Measurements from ENCODE around the gene BRI3BP.
"Not testable (repeated sequence)": the region's sequence is repeated elsewhere in the genome, so short reads cannot be mapped to it uniquely, and the experiment has no call there.

BRI3BP gene

DNA sequence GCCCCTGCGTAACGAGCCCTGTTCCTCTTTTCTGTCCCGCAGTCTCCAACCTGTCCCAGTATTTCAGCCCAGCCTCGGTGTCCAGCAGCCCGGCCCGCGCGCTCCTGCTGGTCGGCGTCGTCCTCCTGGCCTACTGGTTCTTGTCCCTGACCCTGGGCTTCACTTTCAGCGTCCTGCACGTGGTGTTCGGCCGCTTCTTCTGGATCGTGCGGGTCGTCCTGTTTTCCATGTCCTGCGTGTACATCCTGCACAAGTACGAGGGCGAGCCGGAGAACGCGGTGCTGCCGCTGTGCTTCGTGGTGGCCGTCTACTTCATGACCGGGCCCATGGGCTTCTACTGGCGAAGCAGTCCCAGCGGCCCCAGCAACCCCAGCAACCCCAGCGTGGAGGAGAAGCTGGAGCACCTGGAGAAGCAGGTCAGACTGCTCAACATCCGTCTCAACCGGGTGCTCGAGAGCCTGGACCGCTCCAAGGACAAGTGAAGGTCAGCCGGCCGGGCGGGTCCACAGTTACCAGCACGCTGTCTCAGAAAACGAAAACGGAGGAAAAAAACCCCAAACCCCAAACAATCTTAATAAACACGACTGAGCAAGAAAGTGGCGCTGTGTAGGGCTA is 31.6 kb downstream of the BRI3BP start:
- no peak for DNase-seq

DNA sequence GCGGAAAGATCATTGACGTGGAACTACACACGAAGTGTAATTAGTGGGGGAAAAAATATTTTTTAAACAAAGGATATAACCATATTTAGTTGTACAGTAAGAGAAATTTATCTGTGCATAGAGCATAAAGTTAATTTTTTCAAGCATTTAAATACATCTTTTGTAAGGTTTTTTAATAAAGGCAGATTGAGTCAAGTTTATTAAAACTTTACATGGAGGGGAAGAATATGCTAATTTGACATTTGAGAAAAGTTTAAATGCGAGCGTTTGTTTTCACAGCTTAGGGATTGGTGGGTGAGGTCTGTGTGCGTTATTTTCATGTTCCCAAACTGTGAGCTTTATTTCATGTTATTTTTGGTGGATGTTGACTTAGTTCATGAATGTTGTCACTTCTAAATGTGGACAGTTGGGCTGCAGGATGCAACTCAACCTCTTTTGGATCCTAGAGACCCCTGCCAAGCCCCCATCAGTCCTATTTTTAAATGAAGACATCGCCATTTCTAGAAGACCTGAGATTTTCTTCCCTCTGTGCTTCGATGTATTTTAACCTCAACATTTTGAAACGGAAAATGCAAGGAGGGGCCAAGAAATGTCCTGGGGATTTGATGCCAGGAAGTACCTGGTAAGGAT is 32.3 kb downstream of the BRI3BP start:
- DNase-seq, result no peak

DNA sequence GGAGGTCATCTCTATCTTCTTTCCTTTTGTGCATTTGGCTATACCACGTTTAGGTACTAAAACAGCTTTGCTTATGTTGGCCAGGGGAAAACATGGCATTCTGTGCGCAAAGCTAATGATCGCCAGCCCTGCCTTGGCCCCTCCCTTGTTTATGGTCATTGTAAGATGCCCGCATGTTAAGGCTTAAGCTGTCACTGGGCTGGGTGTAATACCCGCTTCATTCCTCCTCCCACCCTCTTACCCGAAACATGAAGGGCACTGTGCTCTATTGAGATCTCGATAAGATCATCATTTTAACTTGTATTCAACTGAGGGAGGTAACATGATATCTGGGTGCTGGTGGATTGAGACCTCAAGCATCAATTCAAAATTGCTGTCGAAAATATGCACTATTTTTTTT is 34.7 kb downstream of the BRI3BP start:
- no peak for DNase-seq

DNA sequence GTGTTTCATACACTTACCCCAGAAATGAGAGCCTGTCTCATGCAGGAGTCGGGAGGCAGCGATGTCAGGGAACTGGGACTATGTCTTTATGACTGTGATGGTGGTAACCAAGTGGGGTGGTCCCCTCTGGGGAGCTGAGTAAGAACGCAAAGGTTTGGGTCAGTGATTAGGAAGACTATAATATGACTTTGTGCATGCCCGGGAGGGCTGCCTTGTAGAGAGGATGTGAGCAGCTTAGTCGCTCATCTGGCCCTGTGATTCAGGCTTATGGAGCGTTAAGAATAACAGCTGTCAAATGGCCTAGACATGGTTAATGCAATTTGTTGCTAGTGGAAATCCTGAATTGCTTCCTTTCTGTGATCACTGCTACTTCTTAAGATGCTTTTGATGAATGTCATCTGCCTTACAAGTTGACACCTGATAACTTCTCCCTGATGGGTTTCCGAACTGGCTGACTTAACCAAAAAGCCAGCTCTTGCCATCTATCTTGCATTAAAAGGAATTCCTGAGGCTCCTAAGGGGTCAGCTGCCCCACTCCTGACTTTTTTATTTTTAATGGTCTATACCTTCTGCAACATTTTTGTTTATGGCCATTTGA is 36.4 kb downstream of the BRI3BP start:
- DNase-seq, result no peak

DNA sequence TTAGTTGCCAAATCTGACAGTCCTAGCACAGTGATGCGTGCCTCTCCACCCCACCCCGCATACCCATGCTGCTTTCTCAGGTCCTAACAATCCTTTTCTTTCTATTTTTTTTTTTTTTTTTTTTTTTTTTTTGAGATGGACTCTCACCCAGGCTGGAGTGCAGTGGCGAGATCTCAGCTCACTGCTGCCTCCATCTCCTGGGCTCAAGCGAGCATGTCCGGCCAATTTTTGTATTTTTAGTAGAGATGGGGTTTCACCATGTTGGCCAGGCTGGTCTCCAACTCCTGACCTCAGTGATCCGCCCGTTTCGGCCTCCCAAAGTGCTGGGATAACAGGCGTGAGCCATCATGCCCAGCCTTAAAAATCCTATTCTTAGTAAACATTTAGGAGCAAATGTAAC is 38.0 kb downstream of the BRI3BP start:
- DNase-seq, result not testable (repeated sequence)

DNA sequence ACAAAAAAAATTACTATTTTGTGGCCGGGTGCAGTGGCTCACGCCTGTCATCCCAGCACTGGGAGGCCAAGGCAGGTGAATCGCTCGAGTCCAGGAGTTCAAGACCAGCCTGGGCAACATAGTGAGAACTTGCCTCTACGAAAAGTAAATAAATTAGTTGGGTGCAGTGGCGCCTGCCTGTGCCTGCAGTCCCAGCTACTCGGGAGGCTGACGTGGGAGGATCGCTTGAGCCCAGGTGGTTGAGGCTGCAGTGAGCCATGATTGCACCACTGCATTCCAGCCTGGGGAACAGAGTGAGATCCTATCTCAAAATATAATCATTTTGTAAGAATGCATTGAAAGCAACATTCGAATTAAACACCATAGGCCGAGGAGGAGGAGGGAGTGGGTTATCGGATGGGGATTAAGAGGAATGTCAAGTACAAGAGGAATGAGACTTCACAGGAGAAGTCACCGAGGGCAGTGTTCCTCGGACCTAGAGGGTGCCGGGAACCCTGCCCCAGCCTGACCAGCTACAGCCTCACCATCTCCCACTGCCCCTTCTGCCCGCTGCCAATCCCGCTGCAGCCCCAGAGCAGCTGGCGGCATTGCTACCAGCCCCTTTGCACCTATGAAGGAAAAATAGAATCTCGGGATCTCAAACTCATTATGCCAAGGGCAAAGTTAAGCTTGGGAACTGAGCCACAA is 39.2 kb downstream of the BRI3BP start:
- no peak for DNase-seq

DNA sequence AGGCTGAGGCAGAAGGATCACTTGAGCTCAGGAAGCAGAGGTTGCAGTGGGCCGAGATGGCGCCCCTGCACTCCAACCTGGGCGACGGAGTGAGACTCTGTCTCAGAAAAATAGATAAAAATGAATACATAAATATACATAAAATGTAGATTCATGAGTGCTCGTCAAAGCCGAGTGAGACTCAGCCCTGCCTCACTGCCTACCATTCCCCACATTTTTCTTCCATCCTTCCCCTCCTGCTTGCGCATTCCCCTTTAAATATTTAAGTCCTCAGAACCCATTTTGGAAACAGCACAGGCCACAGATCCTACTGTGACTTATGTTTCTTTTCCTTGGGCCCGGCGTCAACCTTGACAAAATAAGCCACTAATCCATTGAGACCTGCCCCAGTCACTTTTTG is 39.8 kb downstream of the BRI3BP start:
- DNase-seq, result no peak

DNA sequence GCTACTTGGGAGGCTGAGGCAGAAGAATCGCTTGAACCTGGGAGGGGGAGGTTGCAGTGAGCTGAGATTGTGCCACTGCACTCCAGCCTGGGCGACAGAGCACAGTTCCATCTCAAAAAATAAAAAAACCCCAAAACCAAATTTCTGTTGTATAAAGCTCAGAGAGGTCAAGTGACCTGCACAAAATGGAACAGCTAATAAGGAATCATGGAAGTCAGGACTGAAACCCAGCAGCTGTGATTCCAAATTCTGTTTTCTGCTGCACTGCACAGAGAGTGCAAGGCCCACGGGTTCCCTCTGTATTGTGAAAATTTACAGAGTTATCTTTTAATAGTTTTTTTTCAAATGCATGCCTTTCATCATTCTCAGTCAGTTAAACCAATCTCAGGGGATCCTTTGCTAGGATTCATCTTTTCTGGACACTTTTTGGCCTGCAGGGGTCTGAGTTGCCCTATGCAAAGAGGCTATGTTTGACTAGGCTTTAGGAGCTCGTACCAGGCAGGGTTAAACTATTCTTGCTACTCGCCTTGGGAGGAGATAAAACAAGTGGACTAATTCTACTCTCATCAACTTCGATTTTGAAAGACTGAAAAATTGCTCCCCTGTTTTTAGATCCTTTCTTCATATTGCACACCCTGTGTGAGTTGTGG is 45.7 kb downstream of the BRI3BP start:
- DNase-seq, result no peak

DNA sequence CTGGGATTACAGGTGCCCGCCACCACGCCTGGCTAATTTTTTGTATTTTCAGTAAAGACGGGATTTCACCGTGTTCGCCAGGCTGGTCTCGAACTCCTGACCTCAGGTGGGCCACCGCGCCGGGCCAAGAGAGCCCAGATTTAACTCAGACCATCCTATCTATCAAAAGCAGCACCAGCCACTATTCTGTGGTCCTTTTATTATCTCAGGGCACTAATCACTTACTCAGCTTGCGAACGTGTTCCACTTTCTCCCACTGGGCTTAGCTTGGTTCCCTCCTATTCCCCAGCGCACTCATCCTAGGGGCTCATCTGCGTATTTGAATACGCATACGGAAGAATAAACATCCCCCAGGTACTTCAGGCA is 55.6 kb downstream of the BRI3BP start:
- DNase-seq, result no peak

DNA sequence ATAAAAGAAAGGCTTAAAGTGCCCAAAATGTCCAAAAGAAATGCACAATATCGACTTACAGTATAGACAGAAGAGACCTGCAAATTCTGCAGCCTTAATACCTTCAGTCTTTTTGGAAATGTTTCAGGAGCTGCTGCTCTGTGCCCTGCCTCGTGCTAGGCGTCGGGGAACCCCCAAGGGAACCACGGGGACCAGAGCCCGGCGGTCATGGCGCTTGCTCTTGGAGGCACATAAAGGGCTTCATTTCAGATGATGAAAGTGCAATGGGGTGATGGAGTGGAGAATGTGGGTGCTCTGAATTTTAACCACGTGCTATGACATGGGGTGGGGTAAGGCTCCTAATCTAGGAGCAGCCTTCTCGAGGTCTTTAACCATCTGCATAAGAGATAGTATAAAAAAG is 57.0 kb downstream of the BRI3BP start:
- no peak for DNase-seq

DNA sequence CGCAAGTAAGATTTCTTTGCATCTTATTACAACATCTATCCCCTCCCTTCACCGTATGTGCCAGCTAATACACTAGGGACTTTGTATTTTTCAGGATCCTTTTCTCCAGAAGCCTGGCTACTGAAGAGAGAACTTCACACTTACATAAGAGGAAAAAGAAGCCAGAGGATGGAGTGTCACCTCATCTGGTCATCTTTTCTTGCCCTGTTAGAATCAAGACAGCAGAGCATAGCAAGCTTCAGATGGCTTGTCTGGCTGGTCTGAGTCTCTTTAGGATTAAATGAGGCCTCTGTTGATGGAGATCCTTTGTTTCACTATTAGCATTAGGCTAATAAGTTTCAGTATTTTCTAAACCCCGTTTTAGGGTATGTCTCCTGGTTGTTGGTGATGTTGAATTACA is 57.4 kb downstream of the BRI3BP start:
- no peak for DNase-seq

DNA sequence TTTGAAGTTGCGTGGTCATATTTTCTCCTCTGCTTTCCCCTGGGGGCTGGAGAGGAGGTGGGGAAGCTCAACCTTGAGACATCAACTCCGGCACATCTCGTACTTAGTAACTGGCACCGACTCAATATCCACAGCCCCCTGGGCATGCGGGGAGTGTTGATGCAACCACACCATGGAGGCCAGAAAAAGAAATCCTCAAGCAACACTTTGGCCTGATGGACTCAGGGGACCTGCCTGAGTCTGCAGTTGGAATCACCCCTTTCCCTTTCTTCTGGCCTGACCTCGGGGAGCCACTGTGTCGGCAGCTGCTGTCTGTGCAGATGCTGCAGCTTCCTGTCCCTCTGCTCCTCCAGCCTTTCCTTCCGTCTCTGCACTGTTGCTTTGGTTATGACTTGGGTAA is 60.4 kb downstream of the BRI3BP start:
- DNase-seq, result no peak

DNA sequence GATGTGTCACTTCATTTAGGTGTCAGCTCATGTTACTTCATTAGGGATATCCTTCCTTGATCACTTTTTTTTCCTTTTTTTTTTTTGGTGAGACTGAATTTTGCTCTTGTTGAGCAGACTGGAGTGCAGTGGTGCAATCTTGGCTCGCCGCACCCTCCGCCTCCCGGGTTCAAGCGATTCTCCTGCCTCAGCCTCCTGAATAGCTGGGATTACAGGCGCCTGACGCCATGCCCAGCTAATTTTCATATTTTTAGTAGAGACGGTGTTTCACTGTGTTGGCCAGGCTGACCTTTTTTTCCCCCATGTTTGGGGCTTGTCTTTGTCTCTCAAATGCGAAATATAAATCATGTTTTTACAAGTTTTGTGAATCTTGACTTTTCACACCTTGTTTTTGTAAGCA is 62.1 kb downstream of the BRI3BP start:
- DNase-seq, result no peak

DNA sequence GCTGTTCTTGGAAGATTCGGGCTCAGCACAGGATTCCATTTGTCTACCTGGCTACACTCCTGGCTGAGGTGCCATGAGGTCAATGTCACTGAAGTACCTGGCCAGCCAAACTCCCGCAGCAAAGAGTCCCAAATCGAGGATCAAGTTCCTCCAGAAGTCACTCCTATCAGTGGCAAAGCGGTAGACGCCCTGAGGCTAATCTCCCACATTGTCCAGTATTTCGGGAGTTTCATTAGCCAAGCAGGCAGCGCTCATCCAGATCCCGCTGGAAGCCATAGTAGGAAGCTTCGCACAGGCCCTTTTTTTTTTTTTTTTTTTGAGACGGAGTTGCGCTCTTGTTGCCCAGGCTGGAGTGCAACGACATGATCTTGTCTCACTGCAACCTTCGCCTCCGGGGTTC is 62.9 kb downstream of the BRI3BP start:
- no peak for DNase-seq

DNA sequence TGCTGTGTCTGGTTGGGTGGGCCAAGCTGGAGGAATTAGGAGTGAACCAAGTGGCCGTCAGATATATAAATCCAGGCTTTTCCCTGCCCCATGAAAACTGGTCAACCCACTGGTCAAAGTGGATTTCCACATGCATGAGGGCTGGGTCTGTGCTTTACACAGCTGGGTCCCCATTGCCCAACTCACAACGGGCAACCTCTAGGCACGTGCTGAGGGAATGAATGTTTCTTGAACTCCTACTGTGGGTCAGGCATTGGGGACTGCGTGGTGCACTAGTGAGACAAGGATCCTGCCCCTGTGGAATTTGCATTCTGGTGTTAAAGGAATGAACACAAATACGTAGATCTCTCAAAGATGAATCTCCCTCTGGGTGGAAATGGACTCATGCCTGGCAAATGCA is 64.3 kb downstream of the BRI3BP start:
- no peak for DNase-seq

DNA sequence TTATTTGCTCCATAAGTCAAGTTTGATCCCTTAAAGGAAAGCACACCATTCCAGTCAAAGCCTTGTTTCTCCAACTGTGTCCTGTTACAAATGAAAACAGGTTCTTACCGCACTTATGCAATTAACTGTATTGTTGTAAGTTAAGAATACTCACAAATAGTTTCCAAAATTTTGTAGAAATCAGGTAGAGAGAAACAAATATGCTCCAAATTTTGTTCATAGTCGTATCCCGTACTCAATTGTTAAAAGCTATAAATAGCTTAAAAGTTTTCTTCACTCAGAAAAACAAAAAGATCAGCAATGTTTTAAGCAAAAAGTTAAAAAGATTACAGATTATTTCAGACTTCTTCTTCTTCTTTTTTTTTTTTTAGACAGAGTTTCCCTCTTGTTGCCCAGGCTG is 67.8 kb downstream of the BRI3BP start:
- DNase-seq, result no peak

DNA sequence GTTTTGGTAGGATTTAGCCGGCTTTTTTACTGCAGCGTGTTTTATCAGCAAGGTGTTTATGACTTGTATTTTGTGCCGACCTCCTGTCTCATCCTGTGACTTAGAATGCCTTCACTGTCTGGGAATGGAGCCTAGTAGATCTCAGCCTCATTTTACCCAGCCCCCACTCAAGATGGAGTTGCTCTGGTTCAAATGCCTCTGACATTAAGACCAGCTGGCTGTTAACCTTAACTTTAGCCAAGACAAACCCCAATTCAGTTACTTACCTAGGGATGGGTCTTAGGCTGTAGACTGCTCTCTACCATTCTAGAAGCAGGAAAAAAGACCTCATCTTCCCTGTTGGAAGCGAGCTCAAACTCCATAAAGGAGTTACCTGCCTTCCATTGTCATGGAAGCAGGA is 70.1 kb downstream of the BRI3BP start:
- DNase-seq, result not testable (repeated sequence)

DNA sequence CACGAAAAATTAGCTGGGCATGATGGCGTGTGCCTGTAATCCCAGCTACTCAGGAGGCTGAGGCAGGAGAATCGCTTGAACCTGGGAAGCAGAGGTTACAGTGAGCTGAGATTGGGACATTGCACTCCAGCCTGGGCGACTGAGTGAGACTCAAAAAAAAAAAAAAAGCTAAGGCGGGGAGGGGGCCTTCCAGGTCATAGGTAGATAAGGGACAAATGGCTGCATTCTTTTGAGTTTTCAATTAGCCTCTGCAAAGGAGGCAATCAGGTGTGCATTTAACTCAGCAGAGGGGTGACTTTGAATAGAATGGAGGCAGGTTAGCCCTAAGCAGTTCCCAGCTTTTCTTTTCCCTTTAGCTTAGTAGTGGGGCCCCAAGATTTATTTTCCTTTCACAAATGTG is 71.0 kb downstream of the BRI3BP start:
- no peak for DNase-seq

DNA sequence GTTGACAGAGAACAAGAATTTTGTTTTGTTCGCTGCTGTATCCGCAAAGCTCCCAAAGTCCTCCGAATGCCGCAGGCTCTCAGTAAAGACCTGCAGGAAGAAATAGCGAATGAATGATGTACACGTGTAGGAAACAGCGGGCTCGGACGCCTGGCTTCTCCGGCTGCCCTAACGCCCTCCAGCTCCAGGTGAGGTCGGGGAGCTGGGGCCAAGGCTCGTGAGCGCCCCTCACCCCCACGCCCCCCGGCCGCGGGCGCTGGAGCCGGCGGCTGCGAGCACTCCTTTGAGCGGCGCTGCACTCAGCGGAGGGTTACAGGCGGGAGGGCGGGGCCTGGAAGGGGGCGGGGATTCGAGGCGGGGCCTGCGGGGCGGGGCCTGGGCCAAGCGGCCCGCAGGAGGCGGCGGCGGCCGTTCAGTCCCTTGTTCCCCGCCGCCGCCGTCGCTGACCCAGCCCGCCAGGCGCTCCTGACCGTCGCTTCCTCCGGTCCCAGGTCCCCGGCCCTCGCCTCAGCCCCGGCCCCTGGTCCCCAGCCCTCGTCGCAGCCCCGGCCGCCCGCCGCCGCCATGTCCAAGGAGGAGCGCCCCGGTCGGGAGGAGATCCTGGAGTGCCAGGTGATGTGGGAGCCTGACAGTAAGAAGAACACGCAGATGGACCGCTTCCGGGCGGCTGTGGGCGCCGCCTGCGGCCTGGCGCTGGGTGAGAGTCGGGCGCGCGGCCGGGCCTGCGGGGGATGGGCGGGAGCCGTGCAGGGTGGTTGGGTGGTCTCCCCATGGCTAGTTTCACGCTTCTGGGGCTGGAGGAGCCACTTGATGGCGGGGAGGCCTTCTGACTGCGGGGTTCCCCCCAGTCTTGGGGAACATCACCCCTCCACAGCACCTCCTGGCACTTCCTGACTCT is 71.8 kb downstream of the BRI3BP start, which contains the start of gene AACS:
AACS (plus strand) TSS at position 415 of the 898 bp plus-strand sequence; CDS start at position 565, 150 bp downstream.
- no peak for DNase-seq

DNA sequence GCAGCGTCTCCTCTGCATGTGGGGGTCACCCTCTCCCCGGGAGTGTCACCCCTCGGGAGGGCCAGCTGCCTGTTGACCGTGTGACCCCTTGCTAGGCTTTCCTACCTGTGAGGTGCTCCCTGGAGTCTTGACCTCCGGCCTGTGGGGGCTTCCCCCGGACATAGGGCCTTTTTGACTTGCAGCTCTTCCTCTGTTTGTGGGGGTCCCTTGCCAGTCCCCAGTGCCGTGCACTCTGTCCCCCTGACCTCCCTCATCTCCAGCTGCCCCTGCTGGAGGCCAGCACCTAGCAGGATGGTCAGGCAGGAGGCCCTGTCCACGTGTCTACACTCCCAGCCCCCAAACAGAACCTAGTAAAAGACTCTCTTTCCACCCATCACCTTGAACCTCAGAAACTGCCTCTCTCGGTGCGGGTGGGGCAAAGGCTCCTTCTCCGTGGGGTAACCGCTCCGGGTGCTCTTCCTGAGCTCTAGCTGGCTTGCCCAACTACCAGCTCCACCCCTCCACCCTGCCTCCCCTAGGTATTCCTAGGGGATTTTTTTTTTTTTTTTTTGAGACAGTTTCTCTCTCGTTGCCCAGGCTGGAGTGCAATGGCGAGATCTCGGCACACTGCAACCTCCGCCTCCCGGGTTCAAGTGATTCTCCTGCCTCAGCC is 72.6 kb downstream of the BRI3BP start:
- DNase-seq, result no peak

DNA sequence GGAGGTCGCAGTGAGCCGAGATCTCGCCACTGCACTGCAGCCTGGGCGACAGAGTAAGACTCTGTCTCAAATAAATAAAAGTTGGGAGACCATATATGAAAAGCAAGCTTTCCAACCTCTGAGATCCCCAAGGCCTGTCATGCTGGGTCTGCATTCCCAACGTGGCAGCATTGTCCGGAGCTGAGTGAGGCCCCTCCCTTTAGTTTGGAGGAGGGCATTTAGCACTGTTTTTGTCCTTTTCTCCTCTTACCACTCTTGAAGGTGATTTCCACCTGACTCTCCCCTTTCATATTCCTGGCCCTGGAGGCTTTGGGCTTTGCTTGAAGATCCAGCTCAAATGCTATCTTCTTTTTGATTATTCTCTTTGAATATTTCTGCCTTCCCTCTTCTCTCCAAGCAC is 74.9 kb downstream of the BRI3BP start:
- no peak for DNase-seq

DNA sequence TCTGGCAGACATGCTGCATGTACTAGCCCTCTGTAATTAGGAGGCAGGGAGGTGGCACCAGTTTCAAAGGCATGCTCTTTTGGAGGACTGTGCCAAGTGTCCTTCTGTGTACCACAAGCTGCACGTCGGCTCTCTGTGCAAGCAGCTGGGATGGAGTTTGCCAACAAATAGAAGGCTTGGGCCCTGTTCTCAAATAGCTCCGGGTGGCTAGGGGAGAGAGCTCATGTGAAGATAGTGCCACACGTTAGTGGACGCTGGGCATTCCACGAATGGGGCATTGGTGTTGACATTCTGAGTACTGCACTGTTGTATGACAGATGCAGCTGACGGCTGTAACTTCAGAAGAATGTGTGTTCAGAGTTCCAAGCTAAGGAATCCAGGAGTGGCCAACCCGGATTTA is 76.2 kb downstream of the BRI3BP start:
- no peak for DNase-seq

All from NCI-H1436 treated with DMSO at 0.1 percent for 48 hours (cell line).